ENCODE data around the gene CTNNA3.
"Not testable (repeated sequence)": the region's sequence is repeated elsewhere in the genome, so short reads cannot be mapped to it uniquely, and the experiment has no call there.

Gene CTNNA3

GRCh38 chr10:66472156-66472555, 1223.8 kb downstream of the CTNNA3 start:
- DNase-seq: no peak

- no peak for DNase-seq
Observed at GRCh38 chr10:66467042-66467441, 1229.0 kb downstream of the CTNNA3 start.

GRCh38 chr10:66466622-66467021, 1229.4 kb downstream of the CTNNA3 start:
- no peak for DNase-seq

GRCh38 chr10:66463611-66464010, 1232.4 kb downstream of the CTNNA3 start:
- no peak for DNase-seq

GRCh38 chr10:66457629-66458028, 1238.4 kb downstream of the CTNNA3 start:
- no peak for DNase-seq

- no peak for DNase-seq
Observed at GRCh38 chr10:66455304-66455703, 1240.7 kb downstream of the CTNNA3 start.

GRCh38 chr10:66440568-66440967, 1255.4 kb downstream of the CTNNA3 start:
- DNase-seq: no peak

GRCh38 chr10:66414943-66415342, 1281.1 kb downstream of the CTNNA3 start:
- no peak for DNase-seq

- no peak for DNase-seq
Observed at GRCh38 chr10:66405566-66405965, 1290.4 kb downstream of the CTNNA3 start.

- no peak for DNase-seq
Observed at GRCh38 chr10:66398669-66399068, 1297.3 kb downstream of the CTNNA3 start.

- no peak for DNase-seq
Observed at GRCh38 chr10:66394342-66395063, 1301.5 kb downstream of the CTNNA3 start.

- no peak for DNase-seq
Observed at GRCh38 chr10:66390926-66391325, 1305.1 kb downstream of the CTNNA3 start.

GRCh38 chr10:66381045-66381444, 1315.0 kb downstream of the CTNNA3 start:
- no peak for DNase-seq

- DNase-seq: no peak
Observed at GRCh38 chr10:66378117-66378876, 1317.7 kb downstream of the CTNNA3 start.

- DNase-seq: no peak
Observed at GRCh38 chr10:66368146-66368545, 1327.8 kb downstream of the CTNNA3 start.

GRCh38 chr10:66366163-66366562, 1329.8 kb downstream of the CTNNA3 start:
- no peak for DNase-seq

- DNase-seq: no peak
Observed at GRCh38 chr10:66365686-66366085, 1330.3 kb downstream of the CTNNA3 start.

- no peak for DNase-seq
Observed at GRCh38 chr10:66362522-66362921, 1333.5 kb downstream of the CTNNA3 start.

GRCh38 chr10:66353822-66354221, 1342.2 kb downstream of the CTNNA3 start:
- not testable (repeated sequence) for DNase-seq

- no peak for DNase-seq
Observed at GRCh38 chr10:66353422-66353821, 1342.6 kb downstream of the CTNNA3 start.

- DNase-seq: no peak
Observed at GRCh38 chr10:66350622-66351399, 1345.2 kb downstream of the CTNNA3 start.

GRCh38 chr10:66349726-66350125, 1346.3 kb downstream of the CTNNA3 start:
- DNase-seq: no peak

GRCh38 chr10:66349076-66349475, 1346.9 kb downstream of the CTNNA3 start:
- DNase-seq: no peak

GRCh38 chr10:66337211-66337610, 1358.8 kb downstream of the CTNNA3 start:
- no peak for DNase-seq

All from stimulated activated naive CD4-positive, alpha-beta T cell treated with Interleukin-2 at 50 U/mL for 16 hours (primary cell).